ENCODE results near the gene PCDHA1. TPM values are rescaled to one million over a fixed set of nuclear protein-coding genes. Genes with fewer than 3 reads are reported as not detected.

PCDHA1 gene
- total RNA-seq, 1 donor from 2014 or later = not detected

GRCh38 chr5:140996060-140996459 lies 210.1 kb downstream of the PCDHA1 start:
- Mint-ChIP-seq H3K4me3 (ENCODE audit: low read depth) (no peak overlapping the region), H3K9me3 (ENCODE audit: low read depth) (no peaks in the 10 kb centered on the region), H3K36me3 (ENCODE audit: insufficient read depth) (no peaks in the 10 kb centered on the region), H3K27me3 (no peaks in the 10 kb centered on the region), H3K27ac (no peak overlapping the region), H3K4me1 (ENCODE audit: low read depth) (peaks cover 5% of the 10 kb centered on the region)
- no peak for DNase-seq (ENCODE audit: low spot score, unreplicated experiment)
- no peak for TF ChIP-seq CTCF (IDR thresholded peaks at IDR 0.05; ENCODE audit: unreplicated experiment)

DNA sequence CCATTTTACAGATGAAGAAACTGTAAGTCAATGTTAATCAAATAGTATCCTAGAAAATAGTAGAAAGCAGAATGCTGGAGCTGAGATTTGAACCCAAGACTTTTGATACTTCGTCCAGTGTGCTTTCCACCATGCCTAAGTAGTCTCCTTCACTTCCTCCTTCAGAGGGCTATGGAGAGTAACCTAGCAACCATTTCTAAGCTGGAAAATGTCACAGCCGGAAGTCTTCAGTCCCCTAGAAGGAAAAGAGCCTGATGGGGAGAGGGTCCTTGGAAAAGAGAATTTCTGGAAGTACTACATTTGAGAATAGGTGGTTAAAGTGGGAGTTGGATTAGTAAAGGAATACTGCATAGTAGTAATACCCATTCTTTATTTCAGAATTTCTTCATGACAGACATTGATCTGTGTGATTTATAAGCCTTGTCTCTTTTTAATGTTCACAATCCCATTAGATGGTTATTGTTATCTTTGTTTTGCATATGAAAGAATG lies 213.0 kb downstream of the PCDHA1 start:
- H3K27me3 Mint-ChIP-seq = no peaks in the 10 kb centered on the region
- no peak for DNase-seq (ENCODE audit: low spot score, unreplicated experiment)
- H3K9me3 Mint-ChIP-seq (ENCODE audit: low read depth) = no peaks in the 10 kb centered on the region
- H3K36me3 Mint-ChIP-seq (ENCODE audit: insufficient read depth) = no peaks in the 10 kb centered on the region
- no peak overlapping the region for H3K4me3 Mint-ChIP-seq (ENCODE audit: low read depth)
- H3K4me1 Mint-ChIP-seq (ENCODE audit: low read depth) = peaks cover 9% of the 10 kb centered on the region
- no peak overlapping the region for H3K27ac Mint-ChIP-seq
- TF ChIP-seq CTCF (IDR thresholded peaks at IDR 0.05; ENCODE audit: unreplicated experiment) = no peak

- H3K9me3 Mint-ChIP-seq (ENCODE audit: low read depth) = no peaks in the 10 kb centered on the region
- TF ChIP-seq CTCF (IDR thresholded peaks at IDR 0.05; ENCODE audit: unreplicated experiment) = no peak
- H3K36me3 Mint-ChIP-seq (ENCODE audit: insufficient read depth) = peaks cover 1% of the 10 kb centered on the region
- peak overlapping the region; percentile 81 for H3K4me3 Mint-ChIP-seq (ENCODE audit: low read depth)
- H3K4me1 Mint-ChIP-seq (ENCODE audit: low read depth) = peaks cover 14% of the 10 kb centered on the region
- no peaks in the 10 kb centered on the region for H3K27me3 Mint-ChIP-seq
- no peak for DNase-seq (ENCODE audit: low spot score, unreplicated experiment)
- H3K27ac Mint-ChIP-seq = peak overlapping the region; percentile 96
Measured at GRCh38 chr5:141001446-141001843, 215.5 kb downstream of the PCDHA1 start.

DNA sequence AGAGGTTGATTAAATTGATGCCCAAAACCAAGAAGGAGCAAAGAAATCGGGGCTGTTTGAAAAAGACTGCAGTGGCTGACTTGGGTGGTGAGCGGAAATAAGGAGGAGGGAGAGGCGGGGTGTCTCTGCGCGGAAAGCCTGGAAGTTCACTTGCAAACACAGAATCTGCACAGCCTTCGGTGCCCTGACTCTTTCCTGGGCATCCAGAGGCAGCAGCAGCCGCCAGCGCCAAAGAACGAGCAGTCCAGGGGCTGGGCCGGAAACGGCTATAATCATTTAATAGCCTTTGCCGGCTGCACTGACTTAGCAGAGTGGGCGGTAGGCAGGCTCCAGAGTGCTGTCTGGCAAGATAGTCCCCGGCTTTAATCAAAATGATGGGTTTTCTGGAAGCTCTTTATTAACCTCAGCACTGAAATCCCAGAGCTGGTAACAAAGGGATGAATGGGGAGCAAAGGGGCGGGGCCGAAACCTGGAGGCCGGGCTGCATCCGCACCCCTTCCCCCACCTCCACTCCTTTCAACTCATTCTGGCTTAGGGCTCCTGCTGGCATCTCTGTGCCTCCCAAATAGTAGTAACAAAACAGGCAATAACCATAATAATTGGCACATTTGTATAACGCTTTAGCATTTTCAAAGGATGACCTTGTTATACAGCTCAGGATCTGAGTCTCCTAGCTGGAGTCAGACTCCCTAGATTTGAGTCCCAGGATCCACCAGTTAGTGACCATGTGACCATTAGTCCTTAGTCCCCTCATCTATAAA lies 216.1 kb downstream of the PCDHA1 start:
- H3K9me3 Mint-ChIP-seq (ENCODE audit: low read depth) = no peaks in the 10 kb centered on the region
- no peaks in the 10 kb centered on the region for H3K27me3 Mint-ChIP-seq
- DNase-seq (ENCODE audit: low spot score, unreplicated experiment) = peak; percentile 9
- H3K27ac Mint-ChIP-seq = peak overlapping the region; percentile 96
- no peak for TF ChIP-seq CTCF (IDR thresholded peaks at IDR 0.05; ENCODE audit: unreplicated experiment)
- peak overlapping the region; percentile 81 for H3K4me3 Mint-ChIP-seq (ENCODE audit: low read depth)
- peaks cover 14% of the 10 kb centered on the region for H3K4me1 Mint-ChIP-seq (ENCODE audit: low read depth)
- H3K36me3 Mint-ChIP-seq (ENCODE audit: insufficient read depth) = peaks cover 3% of the 10 kb centered on the region

- Mint-ChIP-seq H3K36me3 (ENCODE audit: insufficient read depth) (peaks cover 4% of the 10 kb centered on the region), H3K4me3 (ENCODE audit: low read depth) (peak overlapping the region; percentile 81), H3K4me1 (ENCODE audit: low read depth) (peaks cover 14% of the 10 kb centered on the region), H3K9me3 (ENCODE audit: low read depth) (no peaks in the 10 kb centered on the region), H3K27me3 (no peaks in the 10 kb centered on the region), H3K27ac (peak overlapping the region; percentile 96)
- TF ChIP-seq CTCF (IDR thresholded peaks at IDR 0.05; ENCODE audit: unreplicated experiment) = no peak
- no peak for DNase-seq (ENCODE audit: low spot score, unreplicated experiment)
Measured at GRCh38 chr5:141002605-141002965, 216.6 kb downstream of the PCDHA1 start.
